Fibroblast of mammary gland (primary cell): ENCODE measurements around the gene TIGD2.

ENCODE experiments used
- DNase-seq: peaks from one replicate; pipeline ENCODE4 v3.0.0-alpha.2; 2010; ENCODE audit warnings: low read depth
- H3K4me3 ChIP-seq: 2 replicates; pipeline ENCODE4 v1.5.1; 2011; ENCODE audit warnings: low read depth, mild to moderate bottlenecking, low read length, moderate library complexity; ENCODE audit not compliant: control insufficient read depth
- TF ChIP-seq, protein P1 (sequence below): conservative IDR thresholded peaks from 2 replicates; pipeline ENCODE4 v1.5.1; 2011; ENCODE audit warnings: low read depth, low read length, inconsistent platforms; ENCODE audit not compliant: control insufficient read depth, insufficient read depth

The TIGD2 gene

DNA sequence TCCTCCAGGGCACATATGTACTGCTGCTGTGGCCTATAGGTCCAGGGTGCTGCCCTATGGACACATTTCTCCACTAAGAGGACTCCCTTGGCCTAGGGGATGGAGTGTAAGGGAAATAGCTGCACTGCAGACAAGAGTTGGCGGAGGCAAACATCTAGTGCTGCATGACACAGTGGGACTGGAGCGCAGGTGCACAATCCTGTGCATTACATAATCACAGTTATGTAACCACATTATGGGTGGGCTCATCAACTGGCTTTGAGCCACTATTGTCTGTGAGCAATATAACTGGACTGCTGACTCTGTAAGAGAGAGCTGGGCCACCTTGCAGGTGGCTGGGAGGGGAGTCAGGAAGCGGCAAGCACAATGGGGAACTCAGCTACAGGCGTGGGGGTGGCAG, 3.2 kb upstream of the TIGD2 start:
- TF ChIP-seq, protein P1, sequence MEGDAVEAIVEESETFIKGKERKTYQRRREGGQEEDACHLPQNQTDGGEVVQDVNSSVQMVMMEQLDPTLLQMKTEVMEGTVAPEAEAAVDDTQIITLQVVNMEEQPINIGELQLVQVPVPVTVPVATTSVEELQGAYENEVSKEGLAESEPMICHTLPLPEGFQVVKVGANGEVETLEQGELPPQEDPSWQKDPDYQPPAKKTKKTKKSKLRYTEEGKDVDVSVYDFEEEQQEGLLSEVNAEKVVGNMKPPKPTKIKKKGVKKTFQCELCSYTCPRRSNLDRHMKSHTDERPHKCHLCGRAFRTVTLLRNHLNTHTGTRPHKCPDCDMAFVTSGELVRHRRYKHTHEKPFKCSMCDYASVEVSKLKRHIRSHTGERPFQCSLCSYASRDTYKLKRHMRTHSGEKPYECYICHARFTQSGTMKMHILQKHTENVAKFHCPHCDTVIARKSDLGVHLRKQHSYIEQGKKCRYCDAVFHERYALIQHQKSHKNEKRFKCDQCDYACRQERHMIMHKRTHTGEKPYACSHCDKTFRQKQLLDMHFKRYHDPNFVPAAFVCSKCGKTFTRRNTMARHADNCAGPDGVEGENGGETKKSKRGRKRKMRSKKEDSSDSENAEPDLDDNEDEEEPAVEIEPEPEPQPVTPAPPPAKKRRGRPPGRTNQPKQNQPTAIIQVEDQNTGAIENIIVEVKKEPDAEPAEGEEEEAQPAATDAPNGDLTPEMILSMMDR: no peak

GRCh38 chr4:89109841-89110540, 1.3 kb upstream of the TIGD2 start:
- TF ChIP-seq, protein P1: no peak
- H3K4me3 ChIP-seq: no peak overlapping the region
- no peak for DNase-seq

More for the DNA sequence above, 3.2 kb upstream of the TIGD2 start:
- H3K4me3 ChIP-seq: no peak overlapping the region
- DNase-seq: no peak

DNA sequence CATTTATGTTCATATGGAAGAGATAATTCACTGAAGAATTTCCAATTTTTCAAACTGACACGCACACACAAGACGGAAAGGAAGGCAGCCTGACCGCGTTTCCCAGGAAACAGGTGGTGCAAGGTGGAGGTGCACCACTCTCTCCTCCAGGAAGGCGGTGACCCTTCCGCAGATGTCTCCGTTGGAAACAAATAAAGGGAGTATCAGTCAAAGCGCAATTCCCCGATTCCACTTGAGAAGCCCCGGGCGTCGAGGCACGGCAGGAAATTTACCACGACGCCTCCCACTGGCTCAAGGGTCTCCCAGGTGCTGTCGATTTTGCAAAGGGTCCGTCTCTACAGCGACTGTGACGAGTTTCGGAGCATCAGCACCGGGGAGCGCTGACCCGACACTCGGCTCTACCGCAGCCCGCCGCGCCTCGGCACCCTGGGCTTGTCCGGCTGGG, 770 bp upstream of the TIGD2 start:
- DNase-seq: no peak
- TF ChIP-seq, protein P1: no peak
- H3K4me3 ChIP-seq: peak overlapping the region; percentile 62

DNA sequence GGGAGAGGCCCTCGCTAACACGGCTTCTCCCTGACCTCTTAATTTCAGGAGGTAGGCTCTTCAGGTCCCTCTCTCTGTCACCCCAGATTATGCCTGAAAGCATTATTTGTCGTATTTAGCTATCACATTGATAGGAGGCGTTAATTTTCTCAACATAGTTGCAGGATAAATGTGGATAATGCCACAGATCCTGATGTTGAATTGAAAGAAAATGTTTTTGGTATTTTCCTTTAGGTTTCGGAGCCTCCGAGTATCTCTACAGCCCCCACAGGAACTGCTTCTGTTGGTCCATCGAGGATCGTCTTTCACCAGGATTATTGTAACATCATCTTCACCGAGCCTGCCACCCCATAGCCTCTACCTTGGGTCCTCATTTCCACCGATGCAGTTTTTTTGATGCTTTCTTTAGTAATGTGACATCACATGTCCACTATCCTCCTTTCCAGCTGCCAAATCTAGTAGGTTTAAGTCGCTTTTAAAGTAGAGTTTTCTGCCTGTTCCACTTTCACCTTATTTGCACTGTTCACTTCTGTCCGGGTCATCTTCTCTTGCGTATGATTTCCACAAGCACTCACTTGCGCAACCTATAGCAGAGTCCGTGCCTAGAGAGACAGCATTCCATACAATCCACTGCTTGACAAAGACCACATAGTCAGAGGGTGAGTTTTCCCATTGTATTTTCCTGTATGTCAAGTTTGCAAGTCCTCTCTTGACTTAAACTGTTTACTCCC, 665 bp downstream of the TIGD2 start:
- peak; percentile 93 for DNase-seq
- peak overlapping the region; percentile 63 for H3K4me3 ChIP-seq
- TF ChIP-seq, protein P1: no peak

DNA sequence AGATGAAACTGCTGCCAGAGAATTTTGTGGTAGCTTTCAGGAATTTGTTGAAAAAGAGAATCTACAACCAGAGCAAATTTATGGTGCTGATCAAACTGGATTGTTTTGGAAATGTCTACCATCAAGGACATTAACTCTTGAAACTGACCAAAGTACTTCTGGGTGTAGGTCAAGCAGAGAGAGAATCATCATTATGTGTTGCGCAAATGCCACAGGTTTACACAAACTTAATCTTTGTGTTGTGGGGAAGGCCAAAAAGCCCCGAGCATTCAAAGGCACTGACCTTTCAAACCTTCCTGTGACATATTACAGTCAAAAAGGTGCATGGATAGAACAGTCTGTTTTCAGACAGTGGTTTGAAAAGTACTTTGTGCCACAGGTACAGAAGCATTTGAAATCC, 2.1 kb downstream of the TIGD2 start:
- TF ChIP-seq, protein P1: no peak
- H3K4me3 ChIP-seq: no peak overlapping the region
- DNase-seq: no peak

DNA sequence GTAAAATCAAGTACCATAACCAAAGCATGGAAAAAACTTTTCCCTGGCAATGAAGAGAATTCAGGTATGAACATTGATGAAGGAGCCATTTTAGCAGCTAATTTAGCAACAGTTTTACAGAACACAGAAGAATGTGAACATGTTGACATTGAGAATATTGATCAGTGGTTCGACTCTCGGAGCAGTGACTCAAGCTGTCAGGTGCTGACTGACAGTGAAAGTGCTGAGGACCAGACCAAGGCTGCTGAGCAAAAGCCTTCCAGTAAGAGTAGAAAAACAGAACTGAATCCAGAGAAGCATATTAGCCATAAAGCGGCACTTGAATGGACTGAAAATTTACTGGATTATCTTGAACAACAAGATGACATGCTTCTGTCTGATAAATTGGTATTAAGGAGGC, 2.8 kb downstream of the TIGD2 start:
- TF ChIP-seq, protein P1: no peak
- no peak overlapping the region for H3K4me3 ChIP-seq
- no peak for DNase-seq
